ENCODE data around the gene CRAT.

GRCh38 chr9:129141066-129142041 is 30.8 kb upstream of the CRAT start:
- 0 out of 5 replicates have a peak, but pooled peaks of 1 of the 2 experiments have one; percentile 34 for TF ChIP-seq JUN (IDR thresholded peaks at IDR 0.05)
- no peak for TF ChIP-seq CTCF (IDR thresholded peaks at IDR 0.05)
- TF ChIP-seq, protein P1, sequence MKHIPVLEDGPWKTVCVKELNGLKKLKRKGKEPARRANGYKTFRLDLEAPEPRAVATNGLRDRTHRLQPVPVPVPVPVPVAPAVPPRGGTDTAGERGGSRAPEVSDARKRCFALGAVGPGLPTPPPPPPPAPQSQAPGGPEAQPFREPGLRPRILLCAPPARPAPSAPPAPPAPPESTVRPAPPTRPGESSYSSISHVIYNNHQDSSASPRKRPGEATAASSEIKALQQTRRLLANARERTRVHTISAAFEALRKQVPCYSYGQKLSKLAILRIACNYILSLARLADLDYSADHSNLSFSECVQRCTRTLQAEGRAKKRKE (CRISPR knock-in tag; IDR thresholded peaks at IDR 0.05; ENCODE audit: low read depth) = no peak
- no peak for TF ChIP-seq NFE2L2 (conservative IDR thresholded peaks at IDR 0.05; ENCODE audit: low read length)
- no peak for TF ChIP-seq HEYL (CRISPR knock-in tag; IDR thresholded peaks at IDR 0.05)
- TF ChIP-seq RARB (CRISPR knock-in tag; IDR thresholded peaks at IDR 0.05) = no peak
- no peak for TF ChIP-seq ESRRA (IDR thresholded peaks at IDR 0.05; ENCODE audit: borderline replicate concordance, low read length)
- no peak for TF ChIP-seq ZFP36 (IDR thresholded peaks at IDR 0.05; ENCODE audit: borderline replicate concordance, partially characterized antibody)
- no peak for TF ChIP-seq NR3C1 (IDR thresholded peaks at IDR 0.05)
- TF ChIP-seq RFX5 (IDR thresholded peaks at IDR 0.05) = no peak
- no peak for TF ChIP-seq PBX3 (IDR thresholded peaks at IDR 0.05)
- TF ChIP-seq, protein P2, sequence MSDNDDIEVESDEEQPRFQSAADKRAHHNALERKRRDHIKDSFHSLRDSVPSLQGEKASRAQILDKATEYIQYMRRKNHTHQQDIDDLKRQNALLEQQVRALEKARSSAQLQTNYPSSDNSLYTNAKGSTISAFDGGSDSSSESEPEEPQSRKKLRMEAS (IDR thresholded peaks at IDR 0.05) = 0 out of 2 replicates have a peak, but pooled peaks have one; percentile 38
- TF ChIP-seq CBX8 (IDR thresholded peaks at IDR 0.05) = no peak

Data from A549 (cell line).